ENCODE measurements around the gene FAM240B. TPM values are rescaled to one million over a fixed set of nuclear protein-coding genes. Genes with fewer than 3 reads are reported as not detected.

FAM240B gene
- total and polyA plus RNA-seq, 2 of the 8 experiments (the other 6 are each of a cell fraction or from before 2014, with no cell fraction given): not detected

DNA sequence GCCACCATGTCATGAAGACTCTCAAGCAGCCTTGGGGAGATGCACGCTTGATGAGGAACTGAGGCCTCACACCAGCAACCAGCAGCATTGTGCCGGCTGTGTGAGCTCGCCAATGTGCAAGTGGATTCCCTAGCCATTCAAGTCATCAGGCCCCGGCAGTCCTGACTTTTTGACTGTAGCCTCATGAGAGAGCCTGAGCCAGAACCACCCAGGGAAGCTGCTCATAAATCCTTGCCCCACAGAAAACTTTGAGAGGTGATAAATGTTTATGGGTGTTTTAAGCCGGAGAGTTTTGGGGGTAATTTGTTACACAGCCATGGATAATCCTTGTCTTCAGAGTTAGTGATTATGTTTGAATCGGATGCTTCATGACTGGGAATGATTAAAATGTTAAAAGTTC, 44.7 kb downstream of the FAM240B start:
- Histone ChIP-seq H3K23ac (ENCODE audit: insufficient read length) (no peak overlapping the region), H2AK5ac (ENCODE audit: low read depth, low read length) (peak overlapping the region; percentile 11; the same call in 1 of the 2 replicates), H3K36me3 (ENCODE audit: control insufficient read depth in 2 of 4, insufficient read depth in 4 of 4, low read length in 3 of 4) (no peaks in the 10 kb centered on the region), H3K56ac (replicated peaks; ENCODE audit: insufficient read length, low read depth, low read length) (no peak overlapping the region), H3K23me2 (ENCODE audit: low read depth, low read length) (no peaks in the 10 kb centered on the region), H4K91ac (replicated peaks; ENCODE audit: insufficient read length, low read length) (peak overlapping the region; percentile 68), H3K79me2 (ENCODE audit: control insufficient read depth in 1 of 2, insufficient read depth in 2 of 2, low read length in 2 of 2) (no peaks in the 10 kb centered on the region), H3K27ac (ENCODE audit: low read depth, low read length) (no peak overlapping the region), H3K9me3 (ENCODE audit: insufficient read depth in 2 of 2, low read depth in 1 of 2, low read length in 1 of 2) (no peaks in the 10 kb centered on the region), H2BK5ac (ENCODE audit: low read depth, low read length) (no peak overlapping the region), H4K20me1 (replicated peaks in 1 of 2; ENCODE audit: control insufficient read depth in 1 of 2, insufficient read depth in 2 of 2, low read length in 2 of 2) (no peaks in the 10 kb centered on the region), H3K4me1 (replicated peaks in 1 of 4; ENCODE audit: control insufficient read depth in 3 of 4, insufficient read depth in 4 of 4, low read length in 3 of 4) (peaks cover 5 to 10% (median 8%) of the 10 kb centered on the region in 4 experiments; a peak in 6 of 7 replicates), H3K4me2 (ENCODE audit: insufficient read depth in 1 of 2, low read depth in 2 of 2, low read length in 2 of 2) (no peak overlapping the region), H2BK120ac (replicated peaks; ENCODE audit: low read depth, low read length) (peak overlapping the region; percentile 44), H2AFZ (ENCODE audit: low read length) (no peak overlapping the region), H2BK15ac (ENCODE audit: low read length) (no peak overlapping the region), H4K8ac (ENCODE audit: extremely low read depth, insufficient read depth, low read length) (no peak overlapping the region), H2BK12ac (ENCODE audit: low read depth, low read length) (no peak overlapping the region; the same call in 1 of the 2 replicates), H3K14ac (ENCODE audit: insufficient read length) (no peak overlapping the region), H3K4me3 (ENCODE audit: extremely low read depth in 1 of 4, insufficient read depth in 2 of 4, low read depth in 3 of 4, low read length in 4 of 4) (no peak overlapping the region), H3K27me3 (replicated peaks in 1 of 4; ENCODE audit: control insufficient read depth in 3 of 4, extremely low read depth in 1 of 4, insufficient read depth in 3 of 4, low read length in 3 of 4) (no peaks in the 10 kb centered on the region; a peak in 1 of 7 replicates), H3K9ac (replicated peaks in 1 of 4; ENCODE audit: extremely low read depth in 1 of 4, low read depth in 3 of 4, low read length in 3 of 4) (no peak overlapping the region), H4K5ac (ENCODE audit: insufficient read length, low read depth, low read length) (no peak overlapping the region), H3K4ac (replicated peaks; ENCODE audit: insufficient read length, low read depth, low read length) (peak overlapping the region; percentile 3), H3K79me1 (ENCODE audit: low read depth, low read length) (no peaks in the 10 kb centered on the region), H3K18ac (ENCODE audit: extremely low read depth, low read length) (no peak overlapping the region; the same call in 1 of the 2 replicates), H2BK20ac (ENCODE audit: low read length) (peak overlapping the region; percentile 50; the same call in 1 of the 2 replicates)
- ChIA-PET POLR2A (ENCODE audit: partially characterized antibody) (interaction anchor here (1.0 kb wide), 1 partner anchor 13 kb away, joined by 3 read pairs; no protein-coding TSS in a partner anchor), CTCF (ENCODE audit: partially characterized antibody) (interaction anchor here (1.2 to 2.7 kb wide), 2 partner anchors 12 to 33 kb away, joined by 3 to 15 read pairs; no protein-coding TSS in a partner anchor)
- DNase-seq (ENCODE audit: low read depth in 1 of 2, low spot score in 2 of 2) (no peak), FAIRE-seq (no peak)
- WGBS, 2 experiments (ENCODE audit: extremely low coverage in 1 of 2, insufficient coverage in 1 of 2, insufficient read length in 1 of 2, insufficient replicate concordance in 2 of 2, low coverage in 1 of 2, low lambda C conversion rate in 2 of 2, missing lambda C conversion rate in 1 of 2): 91% methylated on average over 6 of the region's 6 CpGs; no CpG with 5 or more reads in 1 of the 2 experiments
- TF ChIP-seq CBX5 (IDR thresholded peaks at IDR 0.05; ENCODE audit: low read depth, low read length) (no peak), BRCA1 (IDR thresholded peaks at IDR 0.05; ENCODE audit: low read depth, low read length) (no peak), TCF12 (IDR thresholded peaks at IDR 0.05; ENCODE audit: low read depth, low read length) (no peak), RFX5 (IDR thresholded peaks at IDR 0.05; ENCODE audit: borderline replicate concordance, low read depth, low read length) (no peak), RXRA (IDR thresholded peaks at IDR 0.05; ENCODE audit: insufficient read depth, low read depth, low read length) (no peak)
- TF ChIP-seq, protein P1, sequence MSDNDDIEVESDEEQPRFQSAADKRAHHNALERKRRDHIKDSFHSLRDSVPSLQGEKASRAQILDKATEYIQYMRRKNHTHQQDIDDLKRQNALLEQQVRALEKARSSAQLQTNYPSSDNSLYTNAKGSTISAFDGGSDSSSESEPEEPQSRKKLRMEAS (IDR thresholded peaks at IDR 0.05): no peak

Data from H1 (cell line).